ENCODE measurements around the gene VPS37C. TPM values are rescaled to one million over a fixed set of nuclear protein-coding genes. Genes with fewer than 3 reads are reported as not detected.

Gene VPS37C
- total RNA-seq, 1 donor from 2014 or later = 28.1 TPM

DNA sequence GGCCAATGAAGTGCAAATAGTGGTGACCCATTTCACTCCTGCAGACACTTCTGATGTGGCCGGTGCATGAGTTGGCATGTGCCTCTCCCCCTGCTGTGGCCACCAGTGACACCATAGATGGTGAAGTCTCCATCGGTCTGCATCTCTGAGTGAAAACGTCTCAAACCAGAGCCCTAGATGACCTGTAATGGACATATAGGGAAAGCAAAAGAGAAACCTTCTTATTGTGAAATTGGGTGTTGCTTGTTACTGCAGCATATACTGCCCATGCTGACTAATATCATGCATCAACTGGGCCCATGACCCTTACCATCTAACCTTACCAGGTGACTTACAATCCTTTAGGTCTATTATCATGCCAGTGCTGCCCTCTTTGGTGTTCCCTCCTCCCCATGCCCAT is 11.7 kb upstream of the VPS37C start:
- Mint-ChIP-seq H3K4me3 (ENCODE audit: low read depth) (no peak overlapping the region), H3K27me3 (peaks cover 17% of the 10 kb centered on the region), H3K9me3 (ENCODE audit: low read depth) (no peaks in the 10 kb centered on the region), H3K4me1 (ENCODE audit: low read depth) (no peaks in the 10 kb centered on the region), H3K36me3 (ENCODE audit: insufficient read depth) (no peaks in the 10 kb centered on the region), H3K27ac (peak overlapping the region; percentile 50)
- TF ChIP-seq, protein P1, sequence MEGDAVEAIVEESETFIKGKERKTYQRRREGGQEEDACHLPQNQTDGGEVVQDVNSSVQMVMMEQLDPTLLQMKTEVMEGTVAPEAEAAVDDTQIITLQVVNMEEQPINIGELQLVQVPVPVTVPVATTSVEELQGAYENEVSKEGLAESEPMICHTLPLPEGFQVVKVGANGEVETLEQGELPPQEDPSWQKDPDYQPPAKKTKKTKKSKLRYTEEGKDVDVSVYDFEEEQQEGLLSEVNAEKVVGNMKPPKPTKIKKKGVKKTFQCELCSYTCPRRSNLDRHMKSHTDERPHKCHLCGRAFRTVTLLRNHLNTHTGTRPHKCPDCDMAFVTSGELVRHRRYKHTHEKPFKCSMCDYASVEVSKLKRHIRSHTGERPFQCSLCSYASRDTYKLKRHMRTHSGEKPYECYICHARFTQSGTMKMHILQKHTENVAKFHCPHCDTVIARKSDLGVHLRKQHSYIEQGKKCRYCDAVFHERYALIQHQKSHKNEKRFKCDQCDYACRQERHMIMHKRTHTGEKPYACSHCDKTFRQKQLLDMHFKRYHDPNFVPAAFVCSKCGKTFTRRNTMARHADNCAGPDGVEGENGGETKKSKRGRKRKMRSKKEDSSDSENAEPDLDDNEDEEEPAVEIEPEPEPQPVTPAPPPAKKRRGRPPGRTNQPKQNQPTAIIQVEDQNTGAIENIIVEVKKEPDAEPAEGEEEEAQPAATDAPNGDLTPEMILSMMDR (IDR thresholded peaks at IDR 0.05; ENCODE audit: unreplicated experiment) = no peak
- no peak for DNase-seq (ENCODE audit: low spot score, unreplicated experiment)

GRCh38 chr11:61172356-61172755 is 11.1 kb upstream of the VPS37C start:
- TF ChIP-seq, protein P1 (IDR thresholded peaks at IDR 0.05; ENCODE audit: unreplicated experiment) = no peak
- Mint-ChIP-seq H3K9me3 (ENCODE audit: low read depth) (no peaks in the 10 kb centered on the region), H3K4me1 (ENCODE audit: low read depth) (no peaks in the 10 kb centered on the region), H3K4me3 (ENCODE audit: low read depth) (no peak overlapping the region), H3K27me3 (peaks cover 17% of the 10 kb centered on the region), H3K27ac (no peak overlapping the region), H3K36me3 (ENCODE audit: insufficient read depth) (no peaks in the 10 kb centered on the region)
- DNase-seq (ENCODE audit: low spot score, unreplicated experiment) = no peak

DNA sequence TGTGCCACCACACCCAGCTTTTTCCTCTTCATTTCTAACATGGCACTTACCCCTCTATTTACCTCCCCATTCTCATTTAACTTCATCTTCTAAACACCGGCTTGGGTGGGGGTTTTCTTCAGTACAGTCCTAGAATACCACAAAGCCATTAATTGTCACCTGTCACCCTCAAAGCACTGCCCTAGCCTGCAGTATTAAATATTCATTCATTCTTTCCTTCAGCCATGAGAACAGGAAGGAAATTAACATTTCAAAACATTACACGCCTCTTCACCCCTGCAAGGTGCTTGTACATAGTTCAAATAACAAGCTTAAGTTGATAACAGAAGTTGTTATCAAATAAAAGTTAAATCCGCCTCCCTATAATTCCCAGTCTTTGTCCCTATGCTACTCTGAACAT is 10.7 kb upstream of the VPS37C start:
- no peak for DNase-seq (ENCODE audit: low spot score, unreplicated experiment)
- H3K36me3 Mint-ChIP-seq (ENCODE audit: insufficient read depth) = no peaks in the 10 kb centered on the region
- H3K4me1 Mint-ChIP-seq (ENCODE audit: low read depth) = no peaks in the 10 kb centered on the region
- H3K27ac Mint-ChIP-seq = no peak overlapping the region
- H3K9me3 Mint-ChIP-seq (ENCODE audit: low read depth) = no peaks in the 10 kb centered on the region
- no peak overlapping the region for H3K4me3 Mint-ChIP-seq (ENCODE audit: low read depth)
- H3K27me3 Mint-ChIP-seq = peaks cover 17% of the 10 kb centered on the region
- TF ChIP-seq, protein P1 (IDR thresholded peaks at IDR 0.05; ENCODE audit: unreplicated experiment) = no peak

GRCh38 chr11:61170566-61170965 is 9.3 kb upstream of the VPS37C start:
- peaks cover 11% of the 10 kb centered on the region for H3K27me3 Mint-ChIP-seq
- TF ChIP-seq, protein P1 (IDR thresholded peaks at IDR 0.05; ENCODE audit: unreplicated experiment) = no peak
- H3K27ac Mint-ChIP-seq = no peak overlapping the region
- H3K36me3 Mint-ChIP-seq (ENCODE audit: insufficient read depth) = no peaks in the 10 kb centered on the region
- H3K4me1 Mint-ChIP-seq (ENCODE audit: low read depth) = peaks cover under 1% of the 10 kb centered on the region
- no peaks in the 10 kb centered on the region for H3K9me3 Mint-ChIP-seq (ENCODE audit: low read depth)
- DNase-seq (ENCODE audit: low spot score, unreplicated experiment) = no peak
- no peak overlapping the region for H3K4me3 Mint-ChIP-seq (ENCODE audit: low read depth)

DNA sequence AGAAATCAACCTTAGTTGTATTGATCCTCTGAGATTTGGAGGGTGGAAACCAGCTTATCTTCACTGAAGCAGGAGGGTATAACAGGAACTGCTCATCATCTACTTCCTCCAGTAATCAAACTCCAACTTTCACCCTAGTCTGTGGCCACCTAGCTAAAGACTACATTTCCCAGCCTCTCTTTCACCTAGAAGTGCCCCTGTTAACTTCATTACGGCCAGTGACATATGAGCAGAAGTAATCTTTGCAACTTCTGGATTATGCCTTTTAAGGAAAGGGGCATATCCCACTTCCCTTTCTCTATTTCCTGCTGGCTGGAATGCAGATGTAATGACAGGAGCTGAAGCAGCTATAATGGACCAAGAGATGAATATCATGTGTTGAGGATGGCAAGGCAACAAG is 7.6 kb upstream of the VPS37C start:
- no peaks in the 10 kb centered on the region for H3K36me3 Mint-ChIP-seq (ENCODE audit: insufficient read depth)
- peaks cover 14% of the 10 kb centered on the region for H3K4me1 Mint-ChIP-seq (ENCODE audit: low read depth)
- H3K27ac Mint-ChIP-seq = no peak overlapping the region
- no peak for DNase-seq (ENCODE audit: low spot score, unreplicated experiment)
- TF ChIP-seq, protein P1 (IDR thresholded peaks at IDR 0.05; ENCODE audit: unreplicated experiment) = no peak
- H3K4me3 Mint-ChIP-seq (ENCODE audit: low read depth) = no peak overlapping the region
- H3K9me3 Mint-ChIP-seq (ENCODE audit: low read depth) = no peaks in the 10 kb centered on the region
- peaks cover 5% of the 10 kb centered on the region for H3K27me3 Mint-ChIP-seq

Data from progenitor cell of endocrine pancreas (in vitro differentiated cells).